Inflammatory macrophage treated with lipopolysaccharide for 4 hours (primary cell): ENCODE data around the gene S100A5.
"Not testable (repeated sequence)": the region's sequence is repeated elsewhere in the genome, so short reads cannot be mapped to it uniquely, and the experiment has no call there.

ENCODE experiments used
- DNase-seq: peaks from one replicate; pipeline ENCODE4 v3.0.0-alpha.2; 2020

S100A5 gene

GRCh38 chr1:153566414-153567371, 26.0 kb upstream of the S100A5 start:
- DNase-seq: peak; percentile 98

GRCh38 chr1:153565529-153566374, 25.0 kb upstream of the S100A5 start, which contains the start of gene S100A2:
Gene S100A2 (minus strand): TSS chr1:153565844. CDS start chr1:153563877, 1,967 bp downstream.
- peak; percentile 92 for DNase-seq

- no peak for DNase-seq
These were observed 23.3 kb upstream of the S100A5 start for GRCh38 chr1:153563991-153564390.

- DNase-seq: no peak
These were observed 22.8 kb upstream of the S100A5 start for GRCh38 chr1:153563483-153563901.

GRCh38 chr1:153562021-153562420, 21.3 kb upstream of the S100A5 start:
- not testable (repeated sequence) for DNase-seq

GRCh38 chr1:153561466-153561985, 20.8 kb upstream of the S100A5 start:
- DNase-seq: no peak

GRCh38 chr1:153560771-153561465, 20.2 kb upstream of the S100A5 start:
- DNase-seq: no peak

- DNase-seq: no peak
These were observed 19.5 kb upstream of the S100A5 start for GRCh38 chr1:153560241-153560640.

GRCh38 chr1:153557877-153558276, 17.1 kb upstream of the S100A5 start:
- no peak for DNase-seq

GRCh38 chr1:153556348-153556747, 15.6 kb upstream of the S100A5 start:
- no peak for DNase-seq

- peak; percentile 47 for DNase-seq
These were observed 13.3 kb upstream of the S100A5 start for GRCh38 chr1:153553830-153554541.

- DNase-seq: no peak
These were observed 12.4 kb upstream of the S100A5 start for GRCh38 chr1:153553096-153553495.

- DNase-seq: no peak
These were observed 11.6 kb upstream of the S100A5 start for GRCh38 chr1:153552335-153552734.

GRCh38 chr1:153550827-153551500, 10.2 kb upstream of the S100A5 start:
- DNase-seq: peak; percentile 78

- DNase-seq: no peak
These were observed 9.6 kb upstream of the S100A5 start for GRCh38 chr1:153550398-153550758.

- no peak for DNase-seq
These were observed 9.1 kb upstream of the S100A5 start for GRCh38 chr1:153549741-153550397.

GRCh38 chr1:153548722-153549688, 8.3 kb upstream of the S100A5 start, which contains the start of gene S100A3:
Gene S100A3 (minus strand): TSS chr1:153549258. CDS start chr1:153548485, 773 bp downstream.
- DNase-seq: no peak

- peak; percentile 41 for DNase-seq
These were observed 7.1 kb upstream of the S100A5 start for GRCh38 chr1:153547560-153548551.
